ENCODE results near the gene WNT3A.
"Not testable (repeated sequence)": the region's sequence is repeated elsewhere in the genome, so short reads cannot be mapped to it uniquely, and the experiment has no call there.

WNT3A gene

GRCh38 chr1:228006786-228007048 is at the start of gene WNT3A:
Gene WNT3A, plus strand, starts transcription at chr1:228006998. Its CDS starts 131 bp downstream, at chr1:228007129.
- no peaks in the 10 kb centered on the region for H3K36me3 Mint-ChIP-seq
- H3K27me3 Mint-ChIP-seq = peaks cover 36% of the 10 kb centered on the region
- no peak within 1 kb of the TSS for H3K27ac Mint-ChIP-seq
- peak within 1 kb of the TSS; percentile 17 for H3K4me3 Mint-ChIP-seq
- peaks cover 11% of the 10 kb centered on the region for H3K4me1 Mint-ChIP-seq
- no peaks in the 10 kb centered on the region for H3K9me3 Mint-ChIP-seq

- Mint-ChIP-seq H3K36me3 (peaks cover 1% of the 10 kb centered on the region), H3K4me1 (no peaks in the 10 kb centered on the region), H3K9me3 (no peaks in the 10 kb centered on the region), H3K4me3 (no peak overlapping the region), H3K27ac (no peak overlapping the region), H3K27me3 (peaks cover 24% of the 10 kb centered on the region)
Observed at GRCh38 chr1:227958617-227959324, 48.0 kb upstream of the WNT3A start.

GRCh38 chr1:227959325-227959860 is 47.4 kb upstream of the WNT3A start:
- H3K9me3 Mint-ChIP-seq = no peaks in the 10 kb centered on the region
- peaks cover 1% of the 10 kb centered on the region for H3K36me3 Mint-ChIP-seq
- H3K27ac Mint-ChIP-seq = no peak overlapping the region
- H3K27me3 Mint-ChIP-seq = peaks cover 22% of the 10 kb centered on the region
- H3K4me1 Mint-ChIP-seq = no peaks in the 10 kb centered on the region
- H3K4me3 Mint-ChIP-seq = no peak overlapping the region

- no peaks in the 10 kb centered on the region for H3K4me1 Mint-ChIP-seq
- peaks cover 1% of the 10 kb centered on the region for H3K36me3 Mint-ChIP-seq
- no peaks in the 10 kb centered on the region for H3K9me3 Mint-ChIP-seq
- peaks cover 10% of the 10 kb centered on the region for H3K27me3 Mint-ChIP-seq
- H3K27ac Mint-ChIP-seq = no peak overlapping the region
- H3K4me3 Mint-ChIP-seq = no peak overlapping the region
Observed at GRCh38 chr1:227961651-227962466, 44.9 kb upstream of the WNT3A start.

- not testable (repeated sequence) for H3K4me1 Mint-ChIP-seq, H3K4me3 Mint-ChIP-seq, H3K9me3 Mint-ChIP-seq, H3K27ac Mint-ChIP-seq, H3K36me3 Mint-ChIP-seq, H3K27me3 Mint-ChIP-seq
Observed at GRCh38 chr1:227966733-227967132, 40.1 kb upstream of the WNT3A start.

GRCh38 chr1:227967815-227968214 is 39.0 kb upstream of the WNT3A start:
- not testable (repeated sequence) for H3K27me3 Mint-ChIP-seq, H3K4me1 Mint-ChIP-seq, H3K27ac Mint-ChIP-seq, H3K4me3 Mint-ChIP-seq, H3K36me3 Mint-ChIP-seq, H3K9me3 Mint-ChIP-seq

GRCh38 chr1:227970076-227970995 is 36.5 kb upstream of the WNT3A start:
- H3K4me3 Mint-ChIP-seq, H3K36me3 Mint-ChIP-seq, H3K27ac Mint-ChIP-seq, H3K27me3 Mint-ChIP-seq, H3K4me1 Mint-ChIP-seq, H3K9me3 Mint-ChIP-seq: not testable (repeated sequence)

- not testable (repeated sequence) for H3K27ac Mint-ChIP-seq
Observed at GRCh38 chr1:227971216-227971615, 35.6 kb upstream of the WNT3A start.

GRCh38 chr1:227971643-227972282 is 35.0 kb upstream of the WNT3A start:
- H3K4me3 Mint-ChIP-seq, H3K27ac Mint-ChIP-seq, H3K9me3 Mint-ChIP-seq, H3K36me3 Mint-ChIP-seq, H3K4me1 Mint-ChIP-seq, H3K27me3 Mint-ChIP-seq: not testable (repeated sequence)

More at GRCh38 chr1:227971216-227971615, 35.6 kb upstream of the WNT3A start:
- H3K9me3 Mint-ChIP-seq, H3K4me1 Mint-ChIP-seq, H3K4me3 Mint-ChIP-seq, H3K36me3 Mint-ChIP-seq, H3K27me3 Mint-ChIP-seq: not testable (repeated sequence)

- not testable (repeated sequence) for H3K4me1 Mint-ChIP-seq, H3K36me3 Mint-ChIP-seq, H3K4me3 Mint-ChIP-seq, H3K27ac Mint-ChIP-seq, H3K27me3 Mint-ChIP-seq, H3K9me3 Mint-ChIP-seq
Observed at GRCh38 chr1:227972283-227972679, 34.5 kb upstream of the WNT3A start.

GRCh38 chr1:227972843-227973374 is 33.9 kb upstream of the WNT3A start:
- not testable (repeated sequence) for H3K4me1 Mint-ChIP-seq, H3K4me3 Mint-ChIP-seq, H3K9me3 Mint-ChIP-seq, H3K27me3 Mint-ChIP-seq, H3K36me3 Mint-ChIP-seq, H3K27ac Mint-ChIP-seq

- H3K27ac Mint-ChIP-seq, H3K9me3 Mint-ChIP-seq, H3K27me3 Mint-ChIP-seq, H3K4me3 Mint-ChIP-seq, H3K36me3 Mint-ChIP-seq, H3K4me1 Mint-ChIP-seq: not testable (repeated sequence)
Observed at GRCh38 chr1:227973724-227974288, 33.0 kb upstream of the WNT3A start.

- not testable (repeated sequence) for H3K36me3 Mint-ChIP-seq, H3K27me3 Mint-ChIP-seq, H3K27ac Mint-ChIP-seq, H3K4me3 Mint-ChIP-seq, H3K4me1 Mint-ChIP-seq, H3K9me3 Mint-ChIP-seq
Observed at GRCh38 chr1:227975583-227976283, 31.1 kb upstream of the WNT3A start.

- Mint-ChIP-seq H3K36me3 (peaks cover 6% of the 10 kb centered on the region), H3K9me3 (peaks cover 14% of the 10 kb centered on the region), H3K4me3 (no peak overlapping the region), H3K27ac (no peak overlapping the region), H3K27me3 (peaks cover 25% of the 10 kb centered on the region), H3K4me1 (no peaks in the 10 kb centered on the region)
Observed at GRCh38 chr1:227987181-227987580, 19.6 kb upstream of the WNT3A start.

Measured in activated naive CD4-positive, alpha-beta T cell treated with anti-CD3 and anti-CD28 coated beads, Interleukin-2, amount 50 U/mL, for 24 hours (primary cell).